H1 (cell line): ENCODE data around the gene CDS2. TPM values are rescaled to one million over a fixed set of nuclear protein-coding genes. Genes with fewer than 3 reads are reported as not detected.

Source experiments
- CTCF ChIA-PET: fragments of 300-600 bp; sonication (Branson Sonifier 250); formaldehyde crosslinking; loops from one replicate; lab custom pipeline; 2021; ENCODE audit not compliant: partially characterized antibody; lab: Charles Lee
- POLR2A ChIA-PET: fragments of 300-600 bp; sonication (Branson Sonifier 250); formaldehyde crosslinking; loops from one replicate; lab custom pipeline; 2021; ENCODE audit warnings: inconsistent platforms; ENCODE audit not compliant: partially characterized antibody; lab: Charles Lee
- DNase-seq, 2 experiments: peaks; one replicate each; pipeline versions ENCODE4 v3.0.0 to v3.0.0-alpha.2; 2010 to 2022; ENCODE audit warnings: low spot score in 2 of 2, low read depth in 1 of 2, mixed read lengths in 1 of 2
- FAIRE-seq: peaks from 2 replicates; lab custom pipeline; 2011; peaks lifted over from hg19 to GRCh38; lab: Jason Lieb, UNC
- H2AFZ ChIP-seq: 2 replicates; pipeline ENCODE4 v1.8.1; 2012; ENCODE audit warnings: low read length, inconsistent platforms
- H2AK5ac ChIP-seq: 2 replicates; pipeline ENCODE4 v1.6.1; 2013; ENCODE audit warnings: low read depth, low read length
- H2BK120ac ChIP-seq: replicated peaks from 2 replicates; pipeline ENCODE3; 2013; ENCODE audit warnings: low read depth, low read length, inconsistent platforms
- H2BK12ac ChIP-seq: 2 replicates; pipeline ENCODE4 v1.6.1; 2013; ENCODE audit warnings: low read depth, low read length
- H2BK15ac ChIP-seq: 2 replicates; pipeline ENCODE4 v1.6.1; 2013; ENCODE audit warnings: low read length
- H2BK20ac ChIP-seq: 2 replicates; pipeline ENCODE4 v1.6.1; 2013; ENCODE audit warnings: low read length
- H2BK5ac ChIP-seq: 2 replicates; pipeline ENCODE4 v1.6.1; 2013; ENCODE audit warnings: low read depth, low read length
- H3K14ac ChIP-seq: 2 replicates; pipeline ENCODE4 v1.6.1; 2013; ENCODE audit warnings: inconsistent platforms; ENCODE audit not compliant: insufficient read length
- H3K18ac ChIP-seq: 2 replicates; pipeline ENCODE4 v1.6.1; 2013; ENCODE audit warnings: low read length; ENCODE audit errors: extremely low read depth
- H3K23ac ChIP-seq: 2 replicates; pipeline ENCODE4 v1.6.1; 2013; ENCODE audit warnings: inconsistent platforms; ENCODE audit not compliant: insufficient read length
- H3K23me2 ChIP-seq: 2 replicates; pipeline ENCODE4 v1.6.1; 2013; ENCODE audit warnings: low read depth, low read length
- H3K27ac ChIP-seq: 2 replicates; pipeline ENCODE4 v1.6.1; 2011; ENCODE audit warnings: low read depth, low read length, inconsistent platforms
- H3K27me3 ChIP-seq, 4 experiments: replicated peaks in 1 of 4; 1 replicate in 1 of 4; 2 replicates in 3 of 4; pipeline versions ENCODE4 v1.6.1 to v1.8.1; 2011 to 2013; ENCODE audit warnings: low read length in 3 of 4, mild to moderate bottlenecking in 3 of 4, inconsistent platforms in 2 of 4, mixed read lengths in 2 of 4, moderate library complexity in 1 of 4; ENCODE audit not compliant: control insufficient read depth in 3 of 4, insufficient read depth in 3 of 4; ENCODE audit errors: extremely low read depth in 1 of 4
- H3K36me3 ChIP-seq, 4 experiments: 2 replicates each; pipeline versions ENCODE4 v1.6.1 to v1.8.1; 2011 to 2013; ENCODE audit warnings: mild to moderate bottlenecking in 4 of 4, low read length in 3 of 4, moderate library complexity in 2 of 4, control low read depth in 1 of 4, inconsistent platforms in 1 of 4; ENCODE audit not compliant: insufficient read depth in 4 of 4, control insufficient read depth in 2 of 4
- H3K4ac ChIP-seq: replicated peaks from 2 replicates; pipeline ENCODE3; 2013; ENCODE audit warnings: low read length, low read depth, mixed read lengths, inconsistent platforms; ENCODE audit not compliant: insufficient read length
- H3K4me1 ChIP-seq, 4 experiments: replicated peaks in 1 of 4; 1 replicate in 1 of 4; 2 replicates in 3 of 4; pipeline versions ENCODE4 v1.6.1 to v1.8.1; 2011 to 2013; ENCODE audit warnings: low read length in 3 of 4, inconsistent platforms in 2 of 4, mixed read lengths in 1 of 4; ENCODE audit not compliant: insufficient read depth in 4 of 4, control insufficient read depth in 3 of 4
- H3K4me2 ChIP-seq, 2 experiments: 2 replicates each; pipeline versions ENCODE4 v1.6.1 to v1.8.1; 2011 to 2013; ENCODE audit warnings: low read depth in 2 of 2, low read length in 2 of 2, control low read depth in 1 of 2, inconsistent platforms in 1 of 2, mild to moderate bottlenecking in 1 of 2; ENCODE audit not compliant: insufficient read depth in 1 of 2
- H3K4me3 ChIP-seq, 4 experiments: fragments of 200-600, 300-600 bp in 1 of 4; sonication (generic), shearing (Covaris generic), sonication (Bioruptor Twin) in 1 of 4; 2 replicates each; pipeline versions ENCODE4 v1.5.1 to v1.8.1; 2011 to 2016; ENCODE audit warnings: low read length in 4 of 4, low read depth in 3 of 4, control low read depth in 2 of 4, inconsistent platforms in 2 of 4, mild to moderate bottlenecking in 2 of 4, mixed read lengths in 1 of 4, moderate library complexity in 1 of 4; ENCODE audit not compliant: insufficient read depth in 2 of 4; ENCODE audit errors: extremely low read depth in 1 of 4
- H3K56ac ChIP-seq: replicated peaks from 2 replicates; pipeline ENCODE3; 2013; ENCODE audit warnings: low read depth, mild to moderate bottlenecking, mixed read lengths, low read length, inconsistent platforms; ENCODE audit not compliant: insufficient read length
- H3K79me1 ChIP-seq: 2 replicates; pipeline ENCODE4 v1.6.1; 2013; ENCODE audit warnings: low read depth, low read length, control low read depth
- H3K79me2 ChIP-seq, 2 experiments: 2 replicates each; pipeline versions ENCODE4 v1.6.1 to v1.8.1; 2012 to 2013; ENCODE audit warnings: low read length in 2 of 2, mild to moderate bottlenecking in 2 of 2, inconsistent platforms in 1 of 2; ENCODE audit not compliant: insufficient read depth in 2 of 2, control insufficient read depth in 1 of 2
- H3K9ac ChIP-seq, 4 experiments: replicated peaks in 1 of 4; 1 replicate in 1 of 4; 2 replicates in 3 of 4; pipeline versions ENCODE4 v1.6.1 to v1.8.1; 2011 to 2013; ENCODE audit warnings: low read depth in 3 of 4, low read length in 3 of 4, control low read depth in 2 of 4, mild to moderate bottlenecking in 2 of 4, moderate library complexity in 2 of 4, inconsistent platforms in 1 of 4; ENCODE audit errors: extremely low read depth in 1 of 4
- H3K9me3 ChIP-seq, 2 experiments: 2 replicates each; pipeline versions ENCODE4 v1.6.1 to v1.8.1; 2012 to 2013; ENCODE audit warnings: mild to moderate bottlenecking in 2 of 2, moderate library complexity in 2 of 2, control low read depth in 1 of 2, inconsistent platforms in 1 of 2, low read depth in 1 of 2, low read length in 1 of 2, mixed read lengths in 1 of 2; ENCODE audit not compliant: insufficient read depth in 2 of 2
- H4K20me1 ChIP-seq, 2 experiments: replicated peaks in 1 of 2; 2 replicates each; pipeline versions ENCODE3 to v1.8.1; 2011 to 2013; ENCODE audit warnings: inconsistent platforms in 2 of 2, low read length in 2 of 2, mild to moderate bottlenecking in 1 of 2; ENCODE audit not compliant: insufficient read depth in 2 of 2, control insufficient read depth in 1 of 2
- H4K5ac ChIP-seq: 2 replicates; pipeline ENCODE4 v1.6.1; 2013; ENCODE audit warnings: low read length, low read depth, mixed read lengths, inconsistent platforms; ENCODE audit not compliant: insufficient read length
- H4K8ac ChIP-seq: 2 replicates; pipeline ENCODE4 v1.8.0; 2013; ENCODE audit warnings: mild to moderate bottlenecking, moderate library complexity, low read length, inconsistent platforms; ENCODE audit not compliant: insufficient read depth; ENCODE audit errors: extremely low read depth
- H4K91ac ChIP-seq: replicated peaks from 2 replicates; pipeline ENCODE3; 2013; ENCODE audit warnings: low read length, mixed read lengths, inconsistent platforms; ENCODE audit not compliant: insufficient read length
- ASH2L ChIP-seq: fragments of 200-600, 300-600 bp; sonication (generic); IDR thresholded peaks from one replicate; pipeline ENCODE4 v1.7.1; 2017; ENCODE audit warnings: low read length
- ATF2 ChIP-seq: IDR thresholded peaks from 2 replicates; pipeline ENCODE4 v1.6.1; 2012; ENCODE audit warnings: low read length, inconsistent platforms
- CBX8 ChIP-seq: fragments of 300-800, 300-1000 bp; sonication (generic); IDR thresholded peaks from 2 replicates; pipeline ENCODE4 v1.7.1; 2016; ENCODE audit warnings: low read depth, low read length, borderline replicate concordance
- CHD2 ChIP-seq: IDR thresholded peaks from 2 replicates; pipeline ENCODE4 v1.6.1; 2012; ENCODE audit warnings: low read length, improper control_type of control experiment
- HDAC2 ChIP-seq, 2 experiments: fragments of 300-600 bp in 1 of 2; sonication (generic) in 1 of 2; IDR thresholded peaks; 2 replicates each; pipeline ENCODE4 v1.6.1; 2011 to 2012; ENCODE audit warnings: low read depth in 2 of 2, low read length in 2 of 2, mild to moderate bottlenecking in 2 of 2, moderate library complexity in 2 of 2, borderline replicate concordance in 1 of 2, inconsistent platforms in 1 of 2
- PHF8 ChIP-seq: fragments of 200-600 bp; sonication (generic); conservative IDR thresholded peaks from 2 replicates; pipeline ENCODE4 v1.7.1; 2012; ENCODE audit warnings: low read depth, mild to moderate bottlenecking, inconsistent platforms, low read length, moderate library complexity
- POU5F1 ChIP-seq: IDR thresholded peaks from 2 replicates; pipeline ENCODE4 v1.6.1; 2011; ENCODE audit warnings: low read depth, mild to moderate bottlenecking, low read length, moderate library complexity
- SAP30 ChIP-seq: fragments of 300-600 bp; sonication (generic); IDR thresholded peaks from 2 replicates; pipeline ENCODE4 v1.7.1; 2012; ENCODE audit warnings: low read length, moderate library complexity, mild to moderate bottlenecking, inconsistent platforms; ENCODE audit not compliant: insufficient read depth, insufficient replicate concordance
- SIX5 ChIP-seq: IDR thresholded peaks from 2 replicates; pipeline ENCODE4 v1.6.1; 2011; ENCODE audit warnings: mild to moderate bottlenecking, low read depth, low read length
- TCF12 ChIP-seq: IDR thresholded peaks from 2 replicates; pipeline ENCODE4 v1.6.1; 2011; ENCODE audit warnings: low read depth, mild to moderate bottlenecking, low read length
- TEAD4 ChIP-seq: IDR thresholded peaks from 2 replicates; pipeline ENCODE4 v1.6.1; 2012; ENCODE audit warnings: low read depth, low read length, inconsistent platforms, mixed read lengths
- ZNF274 ChIP-seq: IDR thresholded peaks from 2 replicates; pipeline ENCODE4 v1.7.0; 2012; ENCODE audit warnings: low read length, borderline replicate concordance; ENCODE audit errors: extremely low read depth
- WGBS, 2 experiments: shearing (Covaris generic) in 1 of 2; methylation state at CpG; one replicate each; pipeline versions ENCODE4 v1.1.6 to v1.1.7; 2013 to 2015; ENCODE audit warnings: low lambda C conversion rate in 2 of 2, mixed read lengths in 2 of 2, inconsistent platforms in 1 of 2, low coverage in 1 of 2, missing lambda C conversion rate in 1 of 2; ENCODE audit not compliant: insufficient replicate concordance in 2 of 2, insufficient coverage in 1 of 2, insufficient read length in 1 of 2; ENCODE audit errors: extremely low coverage in 1 of 2, missing lambda C conversion rate in 1 of 2; 5-methylcytosine and 5-hydroxymethylcytosine counted together
- polyA plus RNA-seq, 7 experiments: library from polyadenylated mRNA; depleted of rRNA in 3 of 7; stranded (reverse) in 5 of 7; unstranded in 2 of 7; fragments of >200 nt in 5 of 7; fragments of 200-250 nt in 2 of 7; gene quantifications; 1 replicate in 5 of 7; 2 replicates in 1 of 7; 4 replicates in 1 of 7; pipeline versions ENCODE4 v1.2.1 to v1.2.3, GENCODE V29; 2011 to 2013; ENCODE audit warnings: missing spikeins in 2 of 7, mixed read lengths in 2 of 7
- total RNA-seq: library from RNA; stranded (reverse); fragmentation: NEBNext Ultra II Directional; extraction: Animal tissue kit (Norgen Biotek cat#: 25700); gene quantifications from 2 replicates; pipeline ENCODE4 v1.2.1, GENCODE V29; 2021

CDS2 gene
- total and polyA plus RNA-seq, 2 of the 8 experiments (the other 6 are each of a cell fraction or from before 2014, with no cell fraction given), result 54.0 to 56.2 TPM

- H2BK5ac ChIP-seq, result no peak overlapping the region
- no peak overlapping the region for H4K5ac ChIP-seq
- peaks cover 0 to 1% of the 10 kb centered on the region in 2 experiments for H4K20me1 ChIP-seq
- no peak for TF ChIP-seq POU5F1
- TF ChIP-seq TEAD4, result no peak
- no peak for TF ChIP-seq HDAC2 (IDR thresholded peaks at IDR 0.05; ENCODE audit: borderline replicate concordance in 1 of 2, low read depth in 2 of 2, low read length in 2 of 2)
- no peak for TF ChIP-seq ZNF274
- no peak for TF ChIP-seq ASH2L
- no peak for TF ChIP-seq SIX5
- no peak for TF ChIP-seq CHD2
- no peak for TF ChIP-seq TCF12
- TF ChIP-seq ATF2, result no peak
- TF ChIP-seq SAP30, result no peak
- TF ChIP-seq CBX8, result no peak
- TF ChIP-seq PHF8, result no peak
Measured at GRCh38 chr20:5153152-5153467, 26.3 kb downstream of the CDS2 start.

More at GRCh38 chr20:5153152-5153467, 26.3 kb downstream of the CDS2 start:
- no peak overlapping the region for H2BK12ac ChIP-seq
- H2BK20ac ChIP-seq, result no peak overlapping the region
- no peak overlapping the region for H3K4ac ChIP-seq
- ChIA-PET CTCF (interaction anchor here (1.3 to 3.8 kb wide), 5 partner anchors 13 to 40 kb away, joined by 3 to 16 read pairs (median 12); partner anchors contain the start of genes CDS2 and PCNA), POLR2A (interaction anchor here (1.2 kb wide), 1 partner anchor 14 kb away, joined by 7 read pairs; no protein-coding TSS in a partner anchor)
- no peaks in the 10 kb centered on the region for H3K36me3 ChIP-seq
- no peaks in the 10 kb centered on the region; the same call in 1 of the 2 replicates for H3K23me2 ChIP-seq
- H3K23ac ChIP-seq, result no peak overlapping the region
- no peak overlapping the region for H2BK15ac ChIP-seq
- no peak overlapping the region for H3K27ac ChIP-seq
- DNase-seq, result no peak
- H2AFZ ChIP-seq, result no peak overlapping the region
- H4K8ac ChIP-seq, result no peak overlapping the region
- no peak overlapping the region for H3K4me3 ChIP-seq
- H3K27me3 ChIP-seq, result no peaks in the 10 kb centered on the region
- no peak overlapping the region for H2BK120ac ChIP-seq
- no peak overlapping the region for H4K91ac ChIP-seq
- H3K14ac ChIP-seq, result no peak overlapping the region
- peaks cover 0 to 63% of the 10 kb centered on the region in 2 experiments for H3K79me2 ChIP-seq
- no peak overlapping the region for H3K56ac ChIP-seq
- no peak overlapping the region for H3K18ac ChIP-seq
- 95% methylated on average over 3 of the region's 3 CpGs; no CpG with 5 or more reads in 1 of the 2 experiments for WGBS, 2 experiments
- H3K9me3 ChIP-seq, result no peaks in the 10 kb centered on the region
- FAIRE-seq, result no peak
- H3K79me1 ChIP-seq, result peaks cover 7% of the 10 kb centered on the region
- H2AK5ac ChIP-seq, result no peak overlapping the region
- H3K9ac ChIP-seq, result no peak overlapping the region
- H3K4me1 ChIP-seq, result peaks cover 0 to 2% (median 0%) of the 10 kb centered on the region in 4 experiments; a peak in 2 of 7 replicates
- no peak overlapping the region for H3K4me2 ChIP-seq
